SU-DHL-6 (cell line): ENCODE data around the gene ZMYND8.

Source experiments
- CTCF ChIP-seq: fragments of 200-600 bp; sonication (generic); IDR thresholded peaks from one replicate; pipeline ENCODE4 v1.5.1; 2017; ENCODE audit warnings: antibody characterized with exemption, mild to moderate bottlenecking, low read length, moderate library complexity; ENCODE audit not compliant: insufficient read depth, poor library complexity, severe bottlenecking
- EZH2phosphoT487 ChIP-seq: fragments of 200-600 bp; sonication (generic), shearing (Covaris generic); conservative IDR thresholded peaks from 2 replicates; pipeline ENCODE4 v1.6.1; 2018; ENCODE audit warnings: mild to moderate bottlenecking, antibody characterized with exemption, low read length, moderate library complexity, mixed read lengths

- TF ChIP-seq CTCF (no peak), EZH2phosphoT487 (no peak)
These were observed 177.6 kb downstream of the ZMYND8 start for GRCh38 chr20:47178851-47179250.
